CD4-positive, alpha-beta T cell (primary cell): ENCODE results near the gene PRPF8. TPM values are rescaled to one million over a fixed set of nuclear protein-coding genes. Genes with fewer than 3 reads are reported as not detected.

Source experiments
- ATAC-seq: fragments of 200-7000 bp; cut with Tn5 transposase; one replicate; pipeline ENCODE4 v1.10.0; 2022; ENCODE audit warnings: mild to moderate bottlenecking; ENCODE audit not compliant: poor library complexity
- CTCF ChIA-PET: fragments of 350-600 bp; sonication (Branson Sonifier 250); formaldehyde crosslinking; loops from one replicate; lab custom pipeline; 2021; ENCODE audit warnings: antibody characterized with exemption, inconsistent platforms; lab: Charles Lee
- POLR2A ChIA-PET: fragments of 350-600 bp; sonication (Branson Sonifier 250); formaldehyde crosslinking; loops from one replicate; lab custom pipeline; 2021; ENCODE audit warnings: antibody characterized with exemption, inconsistent platforms; lab: Charles Lee
- DNase-seq, 14 experiments: peaks; one replicate each; pipeline ENCODE4 v3.0.0-alpha.2; 2013 to 2020; ENCODE audit warnings: mixed read lengths in 2 of 14
- H3K27ac ChIP-seq, 2 donors: one replicate each; pipeline versions ENCODE4 v1.5.1 to v1.7.0; 2013; ENCODE audit warnings: low read length in 2 of 2, low read depth in 1 of 2, mild to moderate bottlenecking in 1 of 2
- H3K27me3 ChIP-seq, 2 experiments: 1 replicate in 1 of 2; 2 replicates in 1 of 2; pipeline versions ENCODE4 v1.6.1 to v1.7.0; 2013; ENCODE audit warnings: low read length in 2 of 2, control low read depth in 1 of 2, mild to moderate bottlenecking in 1 of 2, moderate library complexity in 1 of 2; ENCODE audit not compliant: insufficient read depth in 2 of 2, control insufficient read depth in 1 of 2
- H3K36me3 ChIP-seq: one replicate; pipeline ENCODE4 v1.6.1; 2013; ENCODE audit warnings: low read length, control low read depth; ENCODE audit not compliant: insufficient read depth
- H3K4me1 ChIP-seq: one replicate; pipeline ENCODE4 v1.6.1; 2013; ENCODE audit warnings: low read length, control low read depth; ENCODE audit not compliant: insufficient read depth
- H3K4me3 ChIP-seq: one replicate; pipeline ENCODE4 v1.5.1; 2013; ENCODE audit warnings: mild to moderate bottlenecking, low read length, moderate library complexity
- H3K9me3 ChIP-seq, 2 experiments: 1 replicate in 1 of 2; 2 replicates in 1 of 2; pipeline versions ENCODE4 v1.6.1 to v1.7.0; 2013; ENCODE audit warnings: low read length in 2 of 2, mild to moderate bottlenecking in 2 of 2, control low read depth in 1 of 2, moderate library complexity in 1 of 2; ENCODE audit not compliant: control insufficient read depth in 1 of 2, insufficient read depth in 1 of 2
- H3K27ac Mint-ChIP-seq: one replicate; pipeline ENCODE4 v1.8.0; 2020; ENCODE audit warnings: mixed read lengths
- H3K27me3 Mint-ChIP-seq: one replicate; pipeline ENCODE4 v1.8.0; 2021; ENCODE audit warnings: mixed read lengths
- H3K36me3 Mint-ChIP-seq: one replicate; pipeline ENCODE4 v1.8.0; 2021; ENCODE audit warnings: low read depth, mixed read lengths
- H3K4me1 Mint-ChIP-seq: one replicate; pipeline ENCODE4 v1.8.0; 2021; ENCODE audit warnings: low read depth, mixed read lengths
- H3K4me3 Mint-ChIP-seq: one replicate; pipeline ENCODE4 v1.8.0; 2020; ENCODE audit warnings: mild to moderate bottlenecking, mixed read lengths
- H3K9me3 Mint-ChIP-seq: one replicate; pipeline ENCODE4 v1.8.0; 2020; ENCODE audit warnings: mixed read lengths
- CTCF ChIP-seq: fragments of 200-600 bp; IDR thresholded peaks from one replicate; pipeline ENCODE4 v1.8.0; 2022; ENCODE audit warnings: antibody characterized with exemption, mild to moderate bottlenecking
- intact Hi-C, 2 experiments: fragments of 100-400 bp; cut with DNase I in 1 of 2; cut with micrococcal nuclease in 1 of 2; formaldehyde crosslinking; loops; one replicate each; pipeline versions ENCODE4 v1.15.1 to v1.9.0; 2023 to 2025; cut with DNase I, micrococcal nuclease
- total RNA-seq, 174 experiments: library from RNA in 2 of 174; stranded (reverse) in 2 of 174; gene quantifications; one replicate each; pipeline ENCODE4 v1.2.3 and lab custom pipeline; 2021 to 2026

Gene PRPF8
- total RNA-seq, 2 experiments from 2014 or later, result 550 to 572 TPM

DNA sequence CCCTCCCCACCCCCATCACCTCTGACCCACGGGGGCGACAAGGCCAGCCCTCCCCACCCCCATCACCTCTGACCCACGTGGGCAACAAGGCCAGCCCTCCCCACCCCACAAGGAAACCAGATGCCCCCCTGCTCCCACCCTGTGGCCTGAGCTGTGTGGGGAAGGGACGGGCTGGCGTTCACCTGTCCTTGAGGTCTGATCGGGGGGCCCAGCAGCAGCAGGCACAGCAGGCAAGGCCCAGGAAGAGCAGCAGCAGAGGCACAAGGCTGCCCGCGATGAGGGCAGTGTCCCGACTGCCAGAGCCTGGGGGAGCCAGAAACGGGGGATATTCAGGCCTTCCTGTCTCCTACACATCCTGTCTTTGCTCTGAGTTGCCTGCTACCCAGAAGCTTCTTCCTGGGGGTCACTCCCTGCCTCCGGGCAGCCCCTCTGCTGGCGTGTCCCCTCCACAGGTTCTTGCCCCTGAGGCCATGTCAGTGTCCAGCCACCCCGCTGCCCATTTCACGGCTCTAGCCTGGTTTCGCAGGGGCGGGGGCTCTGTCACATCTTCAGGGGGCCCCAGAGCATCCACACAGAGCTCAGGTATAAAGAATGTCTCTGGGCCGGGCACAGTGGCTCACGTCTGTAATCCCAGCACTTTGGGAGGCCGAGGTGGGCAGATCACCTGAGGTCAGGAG is 45.9 kb downstream of the PRPF8 start:
- Mint-ChIP-seq H3K36me3 (no peaks in the 10 kb centered on the region), H3K27ac (no peak overlapping the region), H3K27me3 (no peaks in the 10 kb centered on the region), H3K4me1 (no peaks in the 10 kb centered on the region), H3K4me3 (no peak overlapping the region), H3K9me3 (no peaks in the 10 kb centered on the region)
- intact Hi-C loops, result no loop called here
- Histone ChIP-seq H3K4me3 (no peak overlapping the region), H3K27me3 (no peaks in the 10 kb centered on the region), H3K36me3 (no peaks in the 10 kb centered on the region), H3K9me3 (peaks cover 0 to 5% of the 10 kb centered on the region in 2 experiments), H3K27ac (no peak overlapping the region), H3K4me1 (peaks cover under 1% of the 10 kb centered on the region)
- DNase-seq (no peak), ATAC-seq (no peak)
- TF ChIP-seq CTCF, result no peak
- ChIA-PET CTCF (interaction anchor here (2.4 kb wide), 1 partner anchor 9 kb away, joined by 8 read pairs; no protein-coding TSS in a partner anchor), POLR2A (interaction anchor here (1.4 kb wide), 1 partner anchor 9 kb away, joined by 4 read pairs; no protein-coding TSS in a partner anchor)

DNA sequence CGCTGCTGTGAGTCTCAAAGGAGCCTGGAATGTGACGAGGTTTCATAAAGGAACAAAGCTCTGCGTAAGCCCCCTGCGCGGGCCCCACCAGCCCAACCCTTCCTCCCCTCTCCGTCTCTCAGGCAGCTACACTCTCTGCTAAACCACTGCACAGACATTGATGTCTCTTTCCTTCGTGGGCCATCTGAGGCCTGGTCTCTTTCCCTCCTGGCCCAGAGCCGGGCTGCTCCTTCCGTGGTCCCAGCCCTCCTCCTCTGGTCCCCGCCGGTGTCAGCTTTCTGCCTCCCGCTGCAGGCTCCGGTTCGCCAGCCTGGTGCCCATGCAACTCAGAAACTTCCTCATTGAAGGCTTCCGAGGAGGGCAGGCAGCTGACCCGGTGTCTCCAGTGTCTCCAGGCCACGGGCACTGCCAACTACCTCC is 46.5 kb downstream of the PRPF8 start:
- no peak for ATAC-seq
- no peak overlapping the region for H3K4me3 ChIP-seq
- intact Hi-C loops, result no loop called here
- no peak overlapping the region for H3K27ac Mint-ChIP-seq
- no peak overlapping the region for H3K27ac ChIP-seq
- no peak overlapping the region for H3K4me3 Mint-ChIP-seq
- no peaks in the 10 kb centered on the region for H3K9me3 Mint-ChIP-seq
- peaks cover 0 to 5% of the 10 kb centered on the region in 2 experiments for H3K9me3 ChIP-seq
- H3K36me3 ChIP-seq, result no peaks in the 10 kb centered on the region
- ChIA-PET POLR2A (interaction anchor here (1.4 kb wide), 1 partner anchor 9 kb away, joined by 4 read pairs; no protein-coding TSS in a partner anchor), CTCF (no interaction called here)
- no peaks in the 10 kb centered on the region for H3K27me3 ChIP-seq
- TF ChIP-seq CTCF, result no peak
- no peaks in the 10 kb centered on the region for H3K36me3 Mint-ChIP-seq
- DNase-seq, result no peak
- H3K4me1 ChIP-seq, result no peaks in the 10 kb centered on the region
- no peaks in the 10 kb centered on the region for H3K27me3 Mint-ChIP-seq
- H3K4me1 Mint-ChIP-seq, result no peaks in the 10 kb centered on the region

- TF ChIP-seq CTCF, result no peak
Measured at GRCh38 chr17:1636732-1637285, 47.9 kb downstream of the PRPF8 start.

More at GRCh38 chr17:1636732-1637285, 47.9 kb downstream of the PRPF8 start:
- ATAC-seq (no peak), DNase-seq (no peak)
- Histone ChIP-seq H3K36me3 (no peaks in the 10 kb centered on the region), H3K9me3 (no peaks in the 10 kb centered on the region), H3K4me3 (no peak overlapping the region), H3K27me3 (no peaks in the 10 kb centered on the region), H3K27ac (no peak overlapping the region), H3K4me1 (no peaks in the 10 kb centered on the region)
- no peaks in the 10 kb centered on the region for H3K9me3 Mint-ChIP-seq
- H3K36me3 Mint-ChIP-seq, result no peaks in the 10 kb centered on the region
- ChIA-PET POLR2A (interaction anchor here (1.4 kb wide), 1 partner anchor 9 kb away, joined by 4 read pairs; the partner anchor contains the start of gene SLC43A2), CTCF (interaction anchor here (1.2 kb wide), 1 partner anchor 12 kb away, joined by 3 read pairs; no protein-coding TSS in a partner anchor)
- H3K4me1 Mint-ChIP-seq, result no peaks in the 10 kb centered on the region
- intact Hi-C loops, result no loop called here
- H3K27me3 Mint-ChIP-seq, result no peaks in the 10 kb centered on the region
- H3K4me3 Mint-ChIP-seq, result no peak overlapping the region
- no peak overlapping the region for H3K27ac Mint-ChIP-seq
